Omental fat pad (tissue), 4 donors: ENCODE measurements around the gene SEPTIN14. TPM values are rescaled to one million over a fixed set of nuclear protein-coding genes. Genes with fewer than 3 reads are reported as not detected.
"Not testable (repeated sequence)": the region's sequence is repeated elsewhere in the genome, so short reads cannot be mapped to it uniquely, and the experiment has no call there.

Source experiments
- ATAC-seq: fragments of 150-250 bp; one replicate; pipeline ENCODE4 v1.9.1; 2016; ENCODE audit warnings: mild to moderate bottlenecking, moderate library complexity; ENCODE audit not compliant: low FRiP score
- DNase-seq: peaks from one replicate; pipeline ENCODE4 v3.0.0-alpha.2; 2019; ENCODE audit warnings: low spot score
- CTCF ChIP-seq, 3 donors: fragments of 450-650 bp; IDR thresholded peaks; one replicate each; pipeline ENCODE4 v1.5.1; 2016 to 2017; ENCODE audit warnings: antibody characterized with exemption in 3 of 3, mild to moderate bottlenecking in 3 of 3, moderate library complexity in 2 of 3
- total RNA-seq, 4 donors: library from RNA; depleted of rRNA; stranded (reverse); fragments of >200 nt; gene quantifications; one replicate each; pipeline ENCODE4 v1.1.0, GENCODE V29; 2016

Gene SEPTIN14
- total RNA-seq, 4 donors from 2014 or later, result not detected

GRCh38 chr7:55884321-55884720 is 21.8 kb upstream of the SEPTIN14 start:
- no peak for TF ChIP-seq CTCF (IDR thresholded peaks at IDR 0.05)
- ATAC-seq (no peak), DNase-seq (no peak)

- TF ChIP-seq CTCF (IDR thresholded peaks at IDR 0.05), result no peak
- no peak for DNase-seq
- ATAC-seq, result no peak
These were observed 16.1 kb upstream of the SEPTIN14 start for GRCh38 chr7:55878691-55879090.

GRCh38 chr7:55877308-55877707 is 14.8 kb upstream of the SEPTIN14 start:
- ATAC-seq (no peak), DNase-seq (no peak)
- TF ChIP-seq CTCF (IDR thresholded peaks at IDR 0.05), result no peak

GRCh38 chr7:55873765-55874164 is 11.2 kb upstream of the SEPTIN14 start:
- no peak for ATAC-seq
- TF ChIP-seq CTCF (IDR thresholded peaks at IDR 0.05), result no peak

GRCh38 chr7:55871932-55872485 is 9.5 kb upstream of the SEPTIN14 start:
- TF ChIP-seq CTCF (IDR thresholded peaks at IDR 0.05), result no peak
- ATAC-seq (no peak), DNase-seq (no peak)

More at GRCh38 chr7:55873765-55874164, 11.2 kb upstream of the SEPTIN14 start:
- DNase-seq, result no peak

GRCh38 chr7:55868989-55869388 is 6.4 kb upstream of the SEPTIN14 start:
- ATAC-seq, DNase-seq: not testable (repeated sequence)

GRCh38 chr7:55845164-55845563 is 17.4 kb downstream of the SEPTIN14 start:
- DNase-seq, ATAC-seq: not testable (repeated sequence)

GRCh38 chr7:55838595-55838994 is 24.0 kb downstream of the SEPTIN14 start:
- ATAC-seq (no peak), DNase-seq (no peak)
- TF ChIP-seq CTCF (IDR thresholded peaks at IDR 0.05), result no peak
